Parathyroid adenoma (tissue), 2 donors: ENCODE results near the gene LPP.

Source experiments
- H2AFZ ChIP-seq: fragments of 300-600 bp; sonication (generic); one replicate; pipeline ENCODE4 v1.7.0; 2017; ENCODE audit warnings: antibody characterized with exemption, mild to moderate bottlenecking
- H3K27ac ChIP-seq: fragments of 300-600 bp; sonication (generic); one replicate; pipeline ENCODE4 v1.7.0; 2017
- H3K27me3 ChIP-seq: fragments of 300-600 bp; sonication (generic); one replicate; pipeline ENCODE4 v1.7.0; 2017; ENCODE audit warnings: low read length; ENCODE audit not compliant: control insufficient read depth, insufficient read depth
- H3K36me3 ChIP-seq: fragments of 300-600 bp; sonication (generic); one replicate; pipeline ENCODE4 v1.7.0; 2017; ENCODE audit warnings: low read length; ENCODE audit not compliant: control insufficient read depth, insufficient read depth
- H3K4me1 ChIP-seq: fragments of 300-600 bp; sonication (generic); one replicate; pipeline ENCODE4 v1.7.0; 2017; ENCODE audit warnings: control low read depth
- H3K4me2 ChIP-seq: fragments of 300-600 bp; sonication (generic); one replicate; pipeline ENCODE4 v1.7.0; 2017; ENCODE audit warnings: low read length
- H3K4me3 ChIP-seq: fragments of 300-600 bp; sonication (generic); one replicate; pipeline ENCODE4 v1.7.0; 2017; ENCODE audit warnings: low read depth, low read length
- H3K79me2 ChIP-seq: fragments of 300-600 bp; sonication (generic); one replicate; pipeline ENCODE4 v1.7.0; 2017; ENCODE audit warnings: control low read depth
- H3K9ac ChIP-seq: fragments of 300-600 bp; sonication (generic); one replicate; pipeline ENCODE4 v1.7.0; 2017; ENCODE audit warnings: mild to moderate bottlenecking
- H3K9me3 ChIP-seq: fragments of 300-600 bp; sonication (generic); one replicate; pipeline ENCODE4 v1.7.0; 2017; ENCODE audit warnings: low read length; ENCODE audit not compliant: control insufficient read depth
- TF ChIP-seq, protein P1 (sequence below): fragments of 300-600 bp; sonication (generic); IDR thresholded peaks from one replicate; pipeline ENCODE4 v1.7.0; 2017; ENCODE audit warnings: antibody characterized with exemption, mild to moderate bottlenecking
- donor health status: primary hyperparathyroidism.

LPP gene, protein sequence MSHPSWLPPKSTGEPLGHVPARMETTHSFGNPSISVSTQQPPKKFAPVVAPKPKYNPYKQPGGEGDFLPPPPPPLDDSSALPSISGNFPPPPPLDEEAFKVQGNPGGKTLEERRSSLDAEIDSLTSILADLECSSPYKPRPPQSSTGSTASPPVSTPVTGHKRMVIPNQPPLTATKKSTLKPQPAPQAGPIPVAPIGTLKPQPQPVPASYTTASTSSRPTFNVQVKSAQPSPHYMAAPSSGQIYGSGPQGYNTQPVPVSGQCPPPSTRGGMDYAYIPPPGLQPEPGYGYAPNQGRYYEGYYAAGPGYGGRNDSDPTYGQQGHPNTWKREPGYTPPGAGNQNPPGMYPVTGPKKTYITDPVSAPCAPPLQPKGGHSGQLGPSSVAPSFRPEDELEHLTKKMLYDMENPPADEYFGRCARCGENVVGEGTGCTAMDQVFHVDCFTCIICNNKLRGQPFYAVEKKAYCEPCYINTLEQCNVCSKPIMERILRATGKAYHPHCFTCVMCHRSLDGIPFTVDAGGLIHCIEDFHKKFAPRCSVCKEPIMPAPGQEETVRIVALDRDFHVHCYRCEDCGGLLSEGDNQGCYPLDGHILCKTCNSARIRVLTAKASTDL

DNA sequence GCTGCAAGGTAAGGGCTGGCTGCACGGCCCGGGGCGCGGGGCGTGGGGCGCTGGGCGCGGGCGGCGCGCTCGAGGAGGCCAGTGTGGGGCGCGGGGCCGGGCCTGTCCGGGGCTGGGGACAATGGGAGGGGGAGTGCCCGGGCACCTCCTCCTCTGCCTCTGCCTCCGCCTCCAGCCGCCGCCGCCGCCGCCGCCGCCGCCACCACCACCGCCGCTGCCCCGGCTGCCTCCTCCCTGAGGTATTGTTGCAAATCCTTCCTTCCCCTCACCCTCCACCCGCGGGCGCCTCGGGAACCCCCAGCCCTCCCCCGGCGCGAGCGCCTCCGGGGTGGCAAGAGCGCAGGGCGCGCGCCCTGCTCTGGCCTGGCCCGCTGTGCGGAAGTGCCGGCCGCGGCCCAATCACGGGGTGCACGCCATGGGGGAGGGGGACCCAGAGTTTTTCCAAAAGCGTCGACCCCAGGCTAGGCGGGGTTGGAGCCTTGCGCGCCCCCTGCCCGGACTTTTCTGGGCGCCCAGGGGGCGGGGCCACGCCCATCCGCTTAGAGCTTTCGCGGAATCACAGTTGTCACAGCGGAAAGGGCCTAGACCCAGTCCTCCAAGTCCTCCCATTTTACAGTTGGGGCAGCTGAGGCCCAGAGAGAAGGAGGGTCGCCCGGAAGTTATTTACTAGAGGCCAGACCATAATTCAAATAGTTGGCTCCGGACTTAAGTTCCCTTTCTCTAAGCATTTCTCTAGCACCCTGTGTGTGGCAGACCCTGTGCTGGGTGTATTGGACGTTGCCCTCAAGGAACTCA is at the start of gene LPP:
Gene LPP, plus strand, starts transcription at position 144 of the 795 bp plus-strand sequence. CDS start 251,964 bp downstream, outside the sequence.
- H3K36me3 ChIP-seq: no peaks in the 10 kb centered on the region
- H3K27me3 ChIP-seq: no peaks in the 10 kb centered on the region
- H3K4me3 ChIP-seq: peak within 1 kb of the TSS; percentile 85
- H3K79me2 ChIP-seq: no peaks in the 10 kb centered on the region
- peak within 1 kb of the TSS; percentile 80 for H3K27ac ChIP-seq
- H3K4me2 ChIP-seq: peak within 1 kb of the TSS; percentile 75
- peak within 1 kb of the TSS; percentile 81 for H3K9ac ChIP-seq
- peaks cover 14% of the 10 kb centered on the region for H3K4me1 ChIP-seq
- TF ChIP-seq, protein P1, sequence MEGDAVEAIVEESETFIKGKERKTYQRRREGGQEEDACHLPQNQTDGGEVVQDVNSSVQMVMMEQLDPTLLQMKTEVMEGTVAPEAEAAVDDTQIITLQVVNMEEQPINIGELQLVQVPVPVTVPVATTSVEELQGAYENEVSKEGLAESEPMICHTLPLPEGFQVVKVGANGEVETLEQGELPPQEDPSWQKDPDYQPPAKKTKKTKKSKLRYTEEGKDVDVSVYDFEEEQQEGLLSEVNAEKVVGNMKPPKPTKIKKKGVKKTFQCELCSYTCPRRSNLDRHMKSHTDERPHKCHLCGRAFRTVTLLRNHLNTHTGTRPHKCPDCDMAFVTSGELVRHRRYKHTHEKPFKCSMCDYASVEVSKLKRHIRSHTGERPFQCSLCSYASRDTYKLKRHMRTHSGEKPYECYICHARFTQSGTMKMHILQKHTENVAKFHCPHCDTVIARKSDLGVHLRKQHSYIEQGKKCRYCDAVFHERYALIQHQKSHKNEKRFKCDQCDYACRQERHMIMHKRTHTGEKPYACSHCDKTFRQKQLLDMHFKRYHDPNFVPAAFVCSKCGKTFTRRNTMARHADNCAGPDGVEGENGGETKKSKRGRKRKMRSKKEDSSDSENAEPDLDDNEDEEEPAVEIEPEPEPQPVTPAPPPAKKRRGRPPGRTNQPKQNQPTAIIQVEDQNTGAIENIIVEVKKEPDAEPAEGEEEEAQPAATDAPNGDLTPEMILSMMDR: no peak
- H2AFZ ChIP-seq: peak within 1 kb of the TSS; percentile 97
- H3K9me3 ChIP-seq: no peaks in the 10 kb centered on the region

DNA sequence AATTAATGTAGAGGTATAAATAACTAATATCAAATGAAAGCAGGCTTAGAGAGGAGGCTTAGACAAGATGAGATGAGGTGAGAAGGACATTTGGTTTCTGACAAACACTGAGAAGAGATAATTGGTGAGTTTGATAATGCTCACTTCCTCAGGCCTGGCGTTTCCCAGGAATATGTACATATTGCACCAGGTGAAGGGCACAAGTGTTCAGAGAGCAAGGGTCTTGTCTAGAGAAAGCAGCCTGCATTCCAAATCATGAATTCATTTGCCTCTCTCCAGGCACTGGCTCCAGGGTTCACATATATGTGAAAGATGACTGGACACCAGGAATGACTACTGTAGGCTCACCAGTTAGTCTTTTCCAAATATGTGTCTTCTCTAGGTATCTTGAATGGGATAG is 48.0 kb upstream of the LPP start:
- Histone ChIP-seq H3K9ac (no peak overlapping the region), H3K4me2 (no peak overlapping the region), H2AFZ (no peak overlapping the region), H3K36me3 (no peaks in the 10 kb centered on the region), H3K27me3 (no peaks in the 10 kb centered on the region), H3K27ac (no peak overlapping the region), H3K4me1 (no peaks in the 10 kb centered on the region), H3K79me2 (no peaks in the 10 kb centered on the region), H3K9me3 (no peaks in the 10 kb centered on the region), H3K4me3 (no peak overlapping the region)
- TF ChIP-seq, protein P1: no peak

DNA sequence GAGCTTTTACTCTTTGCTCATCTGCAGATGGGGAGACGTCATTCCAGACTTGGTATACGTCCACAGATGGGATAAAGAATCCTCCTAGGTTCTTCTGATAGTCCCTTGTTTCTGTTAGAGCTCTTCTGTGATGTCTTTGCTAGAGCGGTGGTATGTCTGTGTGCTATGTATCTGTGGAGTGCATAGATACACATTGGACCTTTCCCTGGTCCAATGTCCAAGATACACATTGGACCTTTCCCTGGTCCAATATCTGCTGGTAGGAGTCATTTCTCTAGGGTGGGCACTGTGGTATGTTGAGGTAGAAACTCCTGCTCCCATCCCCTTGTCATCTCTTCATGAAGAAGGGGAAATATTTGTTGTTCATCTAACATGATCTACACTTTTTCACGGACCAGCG is 47.5 kb upstream of the LPP start:
- no peaks in the 10 kb centered on the region for H3K4me1 ChIP-seq
- no peaks in the 10 kb centered on the region for H3K9me3 ChIP-seq
- H3K4me3 ChIP-seq: no peak overlapping the region
- no peak overlapping the region for H3K4me2 ChIP-seq
- no peak overlapping the region for H3K27ac ChIP-seq
- H3K79me2 ChIP-seq: no peaks in the 10 kb centered on the region
- no peaks in the 10 kb centered on the region for H3K36me3 ChIP-seq
- no peak overlapping the region for H3K9ac ChIP-seq
- H2AFZ ChIP-seq: no peak overlapping the region
- H3K27me3 ChIP-seq: no peaks in the 10 kb centered on the region
- TF ChIP-seq, protein P1: no peak

DNA sequence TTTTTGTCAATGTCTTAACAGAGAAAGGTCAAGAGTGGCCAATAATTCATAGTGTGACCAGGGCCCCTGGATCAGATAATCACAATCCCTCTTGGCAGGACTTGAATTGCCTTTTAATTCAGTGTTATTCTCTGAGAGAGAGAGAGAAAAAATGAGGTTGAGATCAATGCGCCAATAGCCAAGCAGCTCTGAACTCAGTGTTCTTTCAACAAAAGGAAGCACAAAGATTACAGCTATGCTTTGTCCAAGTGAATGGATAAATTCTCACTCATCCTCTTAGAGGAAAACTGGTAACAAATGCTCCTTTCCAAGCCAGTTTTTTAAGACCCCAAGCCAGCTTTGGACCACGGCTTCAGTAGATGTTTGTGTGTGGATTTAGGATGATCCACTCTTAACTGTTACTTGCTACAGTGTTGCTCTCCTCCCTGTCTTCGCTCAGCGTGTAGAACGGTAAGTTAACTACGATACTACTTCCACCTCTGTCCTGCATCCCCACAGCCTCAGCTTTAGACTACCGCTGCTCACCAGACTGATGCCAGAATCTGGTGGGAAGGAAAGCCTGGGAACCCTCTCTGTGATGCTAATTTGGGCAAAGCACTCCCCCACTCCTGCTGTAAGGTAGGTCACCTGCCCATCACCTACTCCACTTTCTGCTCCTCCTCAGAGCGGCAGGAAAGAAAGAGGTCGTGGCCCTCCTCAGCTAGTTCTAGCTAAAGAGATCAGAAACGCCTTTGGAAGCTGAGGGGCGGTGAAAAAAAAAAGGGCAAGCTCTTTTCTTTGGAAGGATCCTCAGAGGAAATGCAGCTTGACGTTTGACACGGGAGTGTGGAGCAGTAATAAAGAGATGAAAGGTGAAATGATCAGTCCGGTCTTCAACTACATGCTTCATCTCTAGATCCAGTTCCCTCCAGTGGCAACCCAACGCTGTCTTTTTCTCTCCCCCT is 46.8 kb upstream of the LPP start:
- H3K27ac ChIP-seq: no peak overlapping the region
- no peaks in the 10 kb centered on the region for H3K27me3 ChIP-seq
- no peak overlapping the region for H2AFZ ChIP-seq
- H3K9ac ChIP-seq: no peak overlapping the region
- H3K79me2 ChIP-seq: no peaks in the 10 kb centered on the region
- no peaks in the 10 kb centered on the region for H3K9me3 ChIP-seq
- H3K4me3 ChIP-seq: no peak overlapping the region
- no peaks in the 10 kb centered on the region for H3K36me3 ChIP-seq
- TF ChIP-seq, protein P1: no peak
- H3K4me2 ChIP-seq: no peak overlapping the region
- no peaks in the 10 kb centered on the region for H3K4me1 ChIP-seq
